Lung microvascular endothelial cell (primary cell): ENCODE data around the gene SVIL. TPM values are rescaled to one million over a fixed set of nuclear protein-coding genes. Genes with fewer than 3 reads are reported as not detected.
"Not testable (repeated sequence)": the region's sequence is repeated elsewhere in the genome, so short reads cannot be mapped to it uniquely, and the experiment has no call there.

Experiments
- DNase-seq, 2 donors: peaks; one replicate each; pipeline versions ENCODE4 v3.0.0 to v3.0.0-alpha.2; 2010; ENCODE audit warnings: low read depth in 2 of 2
- total RNA-seq: library from RNA; depleted of rRNA; stranded (reverse); fragments of >200 nt; gene quantifications from 2 replicates; pipeline ENCODE4 v1.2.1, GENCODE V29; 2014

The SVIL gene
- total RNA-seq, 1 donor from 2014 or later = 56.2 TPM

DNA sequence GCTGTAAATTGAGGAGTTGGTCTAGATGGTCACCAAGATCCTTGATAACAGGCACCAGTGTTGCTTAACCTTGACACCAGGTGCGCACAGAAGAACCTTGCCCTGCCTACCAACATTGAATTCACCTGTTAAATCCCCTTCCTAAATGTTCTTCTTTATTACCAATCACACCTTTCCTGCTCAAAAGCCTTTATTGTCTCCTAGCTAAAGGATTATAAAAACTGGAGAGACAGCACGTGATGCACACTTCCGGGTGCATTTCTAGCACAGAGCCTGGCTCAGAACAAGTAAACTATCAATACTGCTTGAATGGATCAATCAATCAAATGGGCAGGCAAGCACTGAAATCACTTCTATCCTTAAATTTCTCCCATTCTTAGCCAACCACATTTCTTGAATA, 56.3 kb downstream of the SVIL start:
- no peak for DNase-seq

DNA sequence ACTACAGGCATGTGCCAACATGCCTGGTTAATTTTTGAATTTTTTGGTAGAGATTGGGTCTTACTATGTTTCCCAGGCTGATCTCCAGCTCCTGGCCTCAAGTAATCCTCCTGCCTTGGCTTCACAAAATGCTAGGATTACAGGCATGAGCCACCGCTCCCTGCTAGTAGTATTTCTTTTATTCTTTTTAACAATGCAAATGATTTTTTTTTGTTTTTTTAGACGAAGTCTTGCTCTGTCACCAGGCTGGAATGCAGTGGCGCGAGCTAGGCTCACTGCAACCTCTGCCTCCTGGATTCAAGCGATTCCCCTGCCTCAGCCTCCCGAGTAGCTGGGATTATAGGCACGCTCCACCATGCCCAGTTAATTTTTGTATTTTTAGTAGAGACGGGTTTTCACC, 58.1 kb downstream of the SVIL start:
- DNase-seq = no peak

DNA sequence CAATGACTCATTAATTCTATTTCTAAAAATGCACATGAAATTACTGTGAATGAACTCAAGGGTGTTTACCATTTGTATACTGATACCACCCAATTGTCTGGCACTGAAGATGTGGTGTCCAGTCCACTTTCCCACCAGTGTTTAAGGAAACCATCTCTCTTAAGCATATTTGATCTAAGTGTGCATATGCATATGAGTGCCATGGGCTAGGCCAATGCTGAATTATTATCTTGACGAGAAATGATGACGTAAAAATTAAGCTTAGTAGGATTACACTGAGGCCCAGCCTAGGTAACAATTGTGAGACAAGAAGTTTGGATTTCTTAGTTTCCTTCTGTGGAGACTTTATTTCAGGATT, 59.7 kb downstream of the SVIL start:
- peak in 1 of 2 donors; percentile 29 for DNase-seq

DNA sequence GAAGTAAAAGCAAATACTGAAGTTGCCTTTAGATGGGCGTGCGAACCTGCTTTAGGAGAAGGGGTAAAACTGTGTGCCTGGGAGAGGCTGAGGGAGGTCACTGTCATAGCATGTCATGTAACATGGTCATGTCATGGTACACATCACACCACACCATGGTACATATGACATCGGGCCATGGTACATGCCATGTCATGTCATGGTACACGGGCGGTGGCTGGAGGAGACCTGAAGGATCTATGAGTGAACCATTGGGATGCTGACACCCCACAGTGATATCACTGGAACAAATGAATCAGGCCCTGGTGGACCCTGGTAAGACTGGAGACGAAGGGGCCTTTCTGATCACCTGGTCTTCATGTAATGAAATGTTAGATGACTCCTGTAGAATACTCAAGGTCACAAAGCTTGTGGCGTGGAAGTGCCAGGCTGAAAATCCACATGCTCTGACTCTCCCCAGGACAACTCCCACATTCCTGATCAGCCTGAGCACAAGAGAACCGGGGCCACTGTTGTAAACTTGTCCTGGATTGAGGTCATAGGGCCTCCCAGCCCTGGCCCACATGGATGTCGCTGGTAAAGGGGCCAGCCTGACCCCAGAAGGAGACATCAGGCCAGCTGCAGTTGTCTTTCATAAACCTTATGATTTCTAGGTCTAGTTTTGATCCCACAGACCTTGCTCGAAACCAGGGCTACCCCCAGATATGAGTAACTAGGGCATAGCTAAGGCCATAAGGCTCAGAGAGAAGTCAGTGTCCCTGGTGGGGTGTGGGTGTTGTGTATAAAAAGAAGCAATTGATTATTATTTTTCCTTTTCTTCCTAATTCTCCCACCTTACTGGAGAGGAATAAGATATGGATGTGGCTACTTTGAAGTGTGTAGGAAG, 60.3 kb downstream of the SVIL start:
- DNase-seq = not testable (repeated sequence)

DNA sequence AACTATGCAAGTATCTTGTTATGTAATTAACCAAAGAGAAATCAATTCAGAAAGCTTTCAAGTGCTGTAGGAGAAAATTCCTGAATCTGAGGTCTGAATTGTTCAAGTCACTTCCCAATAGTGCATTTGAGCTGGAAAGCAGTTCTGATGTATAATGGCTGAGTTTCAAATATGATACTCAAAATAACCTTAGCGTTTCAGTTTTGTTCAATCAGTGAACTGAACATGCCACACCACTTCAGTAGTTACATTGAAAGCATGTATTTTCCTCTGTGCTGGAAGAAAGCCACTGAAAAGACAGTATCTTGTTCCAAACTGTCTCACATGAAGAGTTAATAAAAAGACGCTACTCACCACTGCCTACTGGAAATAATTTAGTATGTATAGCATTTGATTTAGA, 64.5 kb downstream of the SVIL start:
- not testable (repeated sequence) for DNase-seq

DNA sequence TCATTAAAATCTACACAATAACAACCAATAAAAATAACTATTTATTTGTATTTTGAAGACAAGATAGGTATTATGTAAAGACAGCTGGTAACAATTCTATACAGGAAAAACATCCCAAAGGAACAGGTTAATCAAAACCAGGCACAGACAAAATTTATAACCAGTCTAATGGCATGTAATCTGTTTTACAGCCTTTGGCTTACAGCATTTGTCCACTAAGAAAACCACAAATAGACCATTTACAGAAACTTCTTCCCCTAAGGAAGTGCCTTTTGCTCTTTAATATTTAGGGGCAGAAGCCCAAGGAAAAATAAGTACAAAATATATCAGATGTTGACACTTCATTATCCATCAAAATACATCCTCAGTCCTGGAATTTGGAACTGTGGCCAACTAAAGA, 65.0 kb downstream of the SVIL start:
- no peak for DNase-seq

DNA sequence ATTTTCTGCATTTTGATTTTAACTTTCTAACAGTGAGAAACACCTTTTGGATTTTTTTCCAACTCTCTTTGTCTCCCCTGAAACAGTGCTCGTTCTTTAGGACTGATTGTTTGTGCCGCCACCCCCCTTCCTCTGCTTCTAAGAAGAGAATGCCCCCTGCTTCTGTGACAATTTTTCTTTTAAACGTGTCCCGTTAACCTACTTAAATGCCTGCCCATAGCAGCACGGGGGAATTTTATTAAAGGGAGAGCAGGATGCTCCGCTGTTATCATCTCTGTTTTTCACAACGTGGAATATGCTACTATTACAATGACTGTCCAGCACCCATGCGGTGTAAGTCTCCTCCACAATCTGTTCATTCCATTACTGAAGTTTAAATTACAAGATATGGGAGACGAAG, 67.8 kb downstream of the SVIL start:
- no peak for DNase-seq

DNA sequence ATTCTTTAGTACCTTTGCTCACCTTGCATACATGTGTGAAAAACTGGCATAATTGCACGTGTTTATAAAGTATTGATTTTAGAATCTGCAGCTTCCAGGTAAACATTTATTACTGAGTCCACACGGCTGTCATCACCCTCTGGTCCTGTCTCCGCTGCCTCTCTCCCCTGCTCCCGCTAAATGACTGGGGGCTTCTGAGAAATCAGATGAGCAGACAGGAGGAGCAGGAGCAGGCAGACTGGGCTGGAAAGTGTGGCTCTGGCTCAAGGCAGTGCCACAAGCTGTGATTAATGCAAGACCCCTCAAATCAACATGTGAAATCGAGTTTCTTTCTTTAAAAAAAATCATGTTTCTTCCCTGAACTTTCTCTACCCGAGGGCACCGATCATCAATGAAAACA, 68.6 kb downstream of the SVIL start:
- DNase-seq = not testable (repeated sequence)

DNA sequence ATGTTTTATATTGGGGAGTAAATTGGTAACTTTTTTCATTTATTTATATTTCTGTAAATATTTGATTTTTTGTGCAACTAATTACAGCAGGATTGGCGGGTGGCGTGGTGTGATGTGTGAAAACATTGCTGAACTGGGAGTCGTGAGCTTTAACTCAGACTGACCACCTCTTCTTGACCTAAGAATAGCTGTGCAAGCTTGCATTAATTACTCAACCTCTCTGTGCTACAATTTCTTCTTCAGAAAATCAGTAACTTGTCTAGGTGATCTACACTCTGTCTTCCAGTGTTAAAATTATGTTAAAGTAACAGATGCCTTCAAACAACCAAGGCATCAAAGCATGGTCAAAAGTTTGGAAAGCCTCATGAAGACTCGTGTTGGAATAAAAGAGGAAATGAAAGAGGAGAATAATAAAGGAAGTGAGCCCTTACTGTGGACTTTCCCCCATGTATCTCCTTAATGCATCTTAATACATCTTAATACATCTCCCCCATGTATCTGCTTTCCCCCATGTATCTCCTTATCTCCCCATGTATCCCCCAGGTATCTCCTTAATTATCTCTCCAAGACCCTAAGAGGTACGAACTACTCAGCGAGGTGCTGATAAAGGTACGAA, 71.2 kb downstream of the SVIL start:
- DNase-seq = no peak

DNA sequence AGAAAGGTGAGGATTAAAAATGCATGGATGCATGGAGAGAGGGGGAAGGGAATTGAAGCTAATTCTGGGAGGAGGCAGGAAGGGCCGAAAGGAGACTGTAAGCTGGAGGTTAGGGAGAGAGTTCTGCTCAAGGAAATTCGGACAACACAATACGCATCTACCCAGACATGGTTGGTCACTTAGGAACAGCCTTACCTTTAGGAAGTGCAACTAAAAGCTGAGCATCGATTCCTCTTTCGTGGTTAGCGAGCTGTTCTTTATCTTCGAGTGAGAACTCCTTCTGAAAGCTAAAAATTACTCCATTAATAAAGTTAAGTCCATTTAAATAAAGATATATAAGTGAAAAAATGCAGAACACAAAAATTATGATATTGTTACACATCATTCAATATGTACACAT, 71.8 kb downstream of the SVIL start:
- not testable (repeated sequence) for DNase-seq

DNA sequence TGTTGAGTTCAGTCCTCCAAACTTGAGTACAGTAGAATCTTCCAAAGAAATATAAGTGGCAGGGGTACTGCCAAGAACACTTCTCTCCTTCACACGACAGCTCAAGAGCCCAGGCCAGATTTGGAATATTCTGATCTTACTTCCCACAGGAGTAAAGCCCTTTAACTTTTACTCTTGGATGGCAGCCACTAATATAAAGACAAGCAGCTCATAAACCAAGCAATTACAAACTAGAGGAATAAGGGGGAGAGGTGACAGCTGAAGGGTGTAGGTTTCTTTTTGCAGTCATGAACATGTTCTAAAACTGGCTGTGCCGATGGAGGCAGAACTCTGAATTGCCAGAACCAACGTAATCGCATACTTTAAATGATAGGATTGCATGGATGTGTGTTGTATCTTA, 74.8 kb downstream of the SVIL start:
- DNase-seq = no peak

DNA sequence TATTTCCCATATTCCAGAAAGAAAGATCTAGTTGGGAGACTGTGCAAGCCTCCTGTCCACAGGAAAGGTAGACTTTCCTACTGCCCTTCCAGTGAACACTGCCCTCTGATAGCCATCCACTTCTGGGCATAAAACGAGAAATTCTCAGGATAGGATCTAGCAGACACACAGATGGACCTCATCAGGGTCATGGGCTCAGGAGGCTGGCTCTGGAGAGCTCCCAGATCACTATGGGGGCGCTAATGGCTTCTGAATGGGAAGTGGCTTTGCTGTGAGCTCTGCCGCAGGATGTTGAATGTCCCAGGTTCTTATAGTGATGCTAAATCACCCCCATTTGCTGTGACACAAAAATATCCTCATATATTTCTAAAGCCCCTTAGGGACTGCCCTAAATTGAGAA, 77.1 kb downstream of the SVIL start:
- no peak for DNase-seq

DNA sequence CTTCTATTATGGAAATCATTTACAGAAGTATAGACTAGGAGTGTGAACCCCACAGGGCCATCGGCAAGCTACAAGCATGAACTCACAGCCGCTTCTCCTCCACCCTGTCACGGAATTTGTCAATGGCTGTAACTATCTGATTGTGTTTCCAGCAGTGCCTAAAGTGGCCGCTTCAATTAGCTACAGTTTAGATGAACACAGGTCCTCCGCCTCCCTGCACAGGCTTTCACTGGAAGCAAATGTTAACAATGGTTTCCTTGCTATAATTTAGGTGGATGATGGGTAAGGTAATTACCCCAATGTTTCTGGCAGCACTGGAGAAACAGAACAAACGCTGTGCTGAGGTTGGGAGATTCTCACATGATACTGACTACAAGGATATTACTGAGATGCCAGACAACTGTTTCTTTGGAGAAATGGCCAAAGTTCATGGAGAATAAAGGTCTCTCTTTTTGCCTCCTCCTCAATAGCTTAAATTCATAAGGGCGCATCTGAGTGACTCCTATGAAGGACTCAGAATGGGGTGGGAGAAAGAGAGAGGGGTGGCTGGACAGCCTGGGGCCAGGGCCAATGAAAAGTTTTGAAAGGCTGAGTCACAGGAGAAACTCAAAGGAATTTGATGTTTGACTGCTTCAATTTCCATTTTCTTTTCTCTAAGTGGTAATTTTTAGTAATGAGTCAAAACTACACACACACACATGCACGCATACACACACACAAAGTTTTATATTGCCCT, 78.9 kb downstream of the SVIL start:
- DNase-seq = peak; percentile 38 to 79

DNA sequence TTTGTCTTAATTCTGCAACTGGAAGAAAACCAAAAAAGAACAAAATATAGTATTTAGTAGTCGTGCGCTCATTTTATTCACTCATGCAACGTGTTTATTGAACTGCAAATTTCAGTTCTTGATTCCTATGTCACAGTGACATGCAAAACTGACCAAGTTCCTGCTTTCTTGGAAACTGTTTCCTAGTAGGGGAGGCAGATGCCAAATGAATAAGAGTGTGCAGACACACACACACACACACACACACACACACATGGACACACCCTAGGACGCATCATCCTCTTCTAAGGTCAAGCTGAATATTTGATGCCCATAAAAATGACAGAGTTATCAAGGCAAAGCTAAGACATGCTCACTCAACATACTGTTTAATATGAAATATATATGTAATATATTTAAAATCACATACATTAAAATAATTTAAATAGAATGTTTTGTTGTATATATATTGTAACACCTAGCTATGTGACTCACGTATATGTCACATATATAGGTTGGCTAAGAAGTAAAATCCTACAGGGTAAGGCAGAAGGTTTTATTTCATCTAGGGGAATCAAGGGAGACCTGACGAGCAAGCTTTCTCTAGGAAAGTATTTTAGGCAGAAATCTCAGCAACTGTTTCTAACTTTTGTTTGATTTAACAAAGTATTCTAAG, 79.6 kb downstream of the SVIL start:
- DNase-seq = peak in 1 of 2 donors; percentile 9

DNA sequence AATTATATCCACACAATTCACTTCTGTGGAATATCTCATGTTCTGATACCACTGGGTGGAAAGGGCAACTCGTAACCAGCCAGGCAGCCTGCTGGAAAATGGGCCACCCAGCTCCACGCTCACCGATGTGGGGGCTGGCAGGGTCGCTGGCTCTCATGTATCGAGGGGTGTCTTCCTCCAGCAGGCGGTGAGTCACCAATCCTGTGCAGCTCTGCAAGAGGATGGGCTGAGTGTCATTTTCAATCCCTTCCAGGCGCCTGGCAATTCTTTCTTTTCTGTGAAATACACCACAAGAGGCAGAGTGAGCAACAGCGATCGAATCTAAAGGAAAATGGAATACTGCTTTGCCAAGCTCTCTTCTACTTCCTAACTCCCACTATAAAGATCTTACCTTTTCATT, 80.1 kb downstream of the SVIL start:
- peak in 1 of 2 donors; percentile 33 for DNase-seq

DNA sequence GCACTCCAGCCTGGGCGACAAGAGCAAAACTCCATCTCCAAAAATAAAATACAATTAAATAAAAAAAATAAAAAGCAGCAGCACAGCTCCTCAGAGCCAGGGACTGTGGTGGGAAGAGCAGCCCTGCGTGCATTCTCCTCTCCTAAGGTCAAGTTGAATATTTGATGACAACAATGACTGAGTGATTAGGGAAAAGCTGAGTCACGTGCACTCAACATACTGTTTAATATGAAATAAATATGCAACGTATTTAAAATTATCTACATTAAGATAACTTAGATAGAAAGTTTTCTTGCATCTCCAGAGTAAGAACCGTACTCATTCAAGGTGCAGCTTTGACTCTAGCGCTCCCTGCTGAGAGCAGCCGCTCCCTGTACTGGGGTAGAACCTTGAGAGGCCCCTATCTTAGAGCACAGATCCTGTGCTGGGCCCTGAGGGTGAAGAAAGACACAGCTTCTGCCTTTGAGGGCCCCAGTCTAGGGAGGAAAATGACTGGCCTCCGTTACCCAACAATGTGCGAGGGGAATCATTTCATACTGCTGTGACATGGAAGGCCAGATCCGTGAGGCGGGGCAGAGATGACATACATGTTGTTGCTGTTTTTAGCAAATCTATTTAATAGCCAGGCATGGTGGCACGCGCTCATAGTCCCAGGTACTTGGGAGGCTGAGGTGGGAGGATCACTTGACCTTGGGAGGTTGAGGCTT, 81.1 kb downstream of the SVIL start:
- peak in 1 of 2 donors; percentile 12 for DNase-seq

DNA sequence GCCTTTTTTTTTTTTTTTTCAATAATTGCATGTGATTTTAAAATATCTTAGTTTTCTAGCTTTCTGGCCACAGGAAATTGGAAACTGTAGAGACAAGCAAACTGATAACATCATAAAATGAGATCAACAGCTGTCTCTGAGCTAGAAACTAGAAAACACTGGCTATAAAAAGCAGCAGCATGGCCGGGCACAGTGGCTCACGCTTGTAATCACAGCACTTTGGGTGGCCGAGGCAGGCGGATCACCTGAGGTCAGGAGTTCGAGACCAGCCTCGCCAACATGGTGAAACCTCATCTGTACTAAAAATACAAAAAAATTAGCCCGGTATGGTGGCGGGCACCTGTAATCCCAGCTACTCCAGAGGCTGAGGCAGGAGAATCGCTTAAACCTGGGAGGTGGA, 81.7 kb downstream of the SVIL start:
- not testable (repeated sequence) for DNase-seq

DNA sequence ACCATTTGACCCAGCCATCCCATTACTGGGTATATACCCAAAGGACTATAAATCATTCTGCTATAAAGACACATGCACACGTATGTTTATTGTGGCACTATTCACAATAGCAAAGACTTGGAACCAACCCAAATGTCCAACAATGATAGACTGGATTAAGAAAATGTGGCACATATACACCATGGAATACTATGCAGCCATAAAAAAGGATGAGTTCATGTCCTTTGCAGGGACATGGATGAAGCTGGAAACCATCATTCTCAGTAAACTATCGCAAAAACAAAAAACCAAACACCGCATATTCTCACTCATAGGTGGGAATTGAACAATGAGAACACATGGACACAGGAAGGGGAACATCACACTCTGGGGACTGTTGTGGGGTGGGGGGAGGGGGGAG, 85.3 kb downstream of the SVIL start:
- not testable (repeated sequence) for DNase-seq

DNA sequence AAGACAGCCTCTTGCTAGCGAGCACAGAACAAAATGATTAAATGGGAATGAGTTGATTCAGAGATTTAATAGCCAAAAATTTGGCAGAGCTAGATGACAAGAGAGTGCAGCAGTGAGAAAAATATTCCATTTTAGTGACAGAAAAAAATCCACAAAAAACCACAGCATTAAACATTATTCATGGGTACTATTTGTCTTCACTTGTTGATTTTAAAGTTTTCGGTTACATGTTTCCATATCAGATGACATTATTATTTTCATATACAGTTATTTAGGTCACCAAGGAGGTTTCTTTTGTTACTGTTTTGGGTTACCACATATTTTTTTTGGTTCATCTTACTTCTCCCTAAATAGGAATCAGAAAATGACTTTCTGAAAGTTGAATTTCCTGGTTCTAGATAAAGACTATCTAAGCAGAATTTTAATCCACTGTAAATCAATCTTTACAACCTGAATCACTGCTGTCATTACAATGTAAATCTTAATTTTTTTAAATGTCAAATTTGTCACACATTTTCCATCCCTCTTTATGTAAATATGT, 87.9 kb downstream of the SVIL start:
- DNase-seq = no peak

DNA sequence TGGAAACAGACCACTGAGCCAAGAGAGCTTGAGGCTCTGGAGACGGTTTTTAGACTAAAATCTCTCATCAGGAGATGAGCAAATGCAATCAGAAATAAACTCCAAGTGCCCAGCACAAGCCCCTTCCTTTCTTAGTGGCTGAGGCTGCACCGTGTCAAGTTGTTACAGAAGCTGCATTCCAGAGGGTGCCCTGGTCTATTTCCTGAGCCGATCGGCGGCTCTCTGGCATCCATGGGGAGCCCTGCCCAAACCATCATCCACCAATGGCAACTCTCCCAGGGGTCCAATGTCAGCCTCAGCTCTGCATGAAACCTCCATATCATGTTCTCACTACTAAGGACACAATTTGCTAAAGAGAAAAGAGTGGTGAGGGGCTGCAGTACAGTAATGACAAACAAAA, 89.6 kb downstream of the SVIL start:
- DNase-seq = no peak

DNA sequence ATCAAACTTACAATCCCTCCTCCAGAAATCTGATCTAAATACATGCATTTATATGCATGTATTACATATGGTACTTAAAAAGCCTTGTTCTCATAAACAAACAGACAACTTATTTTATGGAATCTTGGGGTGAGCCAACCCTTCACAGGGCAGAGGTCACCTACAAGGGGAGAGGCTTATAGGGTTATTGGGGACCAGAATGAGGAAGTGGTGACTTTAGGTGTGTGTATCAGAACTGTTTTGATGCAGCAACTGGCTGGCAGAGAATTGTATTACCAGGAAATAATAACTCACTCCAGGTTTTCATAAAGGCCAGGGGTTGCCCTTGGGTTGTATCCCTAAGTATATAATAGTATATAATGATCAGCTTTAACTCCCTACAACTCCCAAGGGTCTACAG, 91.1 kb downstream of the SVIL start:
- DNase-seq = no peak
